Hepatocyte (in vitro differentiated cells): Measurements from ENCODE around the gene HPCAL1.

Experiments
- EZH2 ChIP-seq: fragments of 200-600 bp; sonication (generic); IDR thresholded peaks from 2 replicates; pipeline ENCODE4 v1.6.1; 2016; ENCODE audit warnings: antibody characterized with exemption, mild to moderate bottlenecking, borderline replicate concordance
- TF ChIP-seq, protein P1 (sequence below): fragments of 200-600 bp; sonication (generic); IDR thresholded peaks from 2 replicates; pipeline ENCODE4 v1.5.1; 2016; ENCODE audit warnings: antibody characterized with exemption, mild to moderate bottlenecking; ENCODE audit not compliant: poor library complexity

DNA sequence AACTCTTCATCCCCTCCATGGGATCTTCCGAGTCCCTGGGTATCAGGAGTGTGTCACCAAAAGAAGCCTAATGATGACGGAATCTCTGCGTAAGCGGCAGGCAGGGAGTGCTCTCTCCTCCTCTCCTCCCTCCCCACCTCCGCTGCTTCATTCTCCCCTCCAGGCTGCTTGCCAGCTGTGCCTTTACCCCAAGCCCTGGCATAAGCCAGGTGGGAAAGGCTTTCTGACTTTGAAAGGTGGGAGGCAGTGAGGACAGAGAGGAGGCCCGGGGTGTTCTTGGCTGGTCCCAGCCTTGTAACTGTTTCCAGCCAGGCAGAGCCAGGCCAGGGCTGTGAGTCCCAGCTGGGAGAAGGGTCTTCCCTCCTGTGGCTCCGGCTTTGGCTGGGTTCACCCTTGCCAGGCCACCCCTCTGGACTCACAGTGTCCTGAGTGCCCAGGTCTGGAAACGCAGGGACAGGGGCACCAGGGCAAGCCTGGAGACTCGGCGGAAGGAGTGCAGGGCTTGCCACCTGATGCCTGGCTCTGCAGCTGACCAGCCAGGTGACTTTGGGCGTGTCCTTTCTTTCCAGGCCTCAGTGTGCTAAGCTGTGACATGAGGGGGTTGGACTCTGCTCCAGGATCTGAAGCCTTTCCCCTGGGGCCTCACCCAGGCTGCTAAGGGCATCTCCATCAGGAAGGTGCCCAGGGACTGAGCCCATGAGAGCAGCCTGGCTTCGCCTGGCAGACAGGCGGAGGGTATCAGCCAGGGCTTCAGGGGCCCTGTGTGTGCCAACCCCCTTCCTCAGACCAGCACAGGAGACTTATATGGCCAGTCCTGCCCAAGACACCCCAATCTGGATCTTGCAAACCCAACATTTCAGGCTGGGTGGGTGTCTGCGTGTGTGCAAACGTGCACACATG, 32.7 kb upstream of the HPCAL1 start:
- TF ChIP-seq, protein P1, sequence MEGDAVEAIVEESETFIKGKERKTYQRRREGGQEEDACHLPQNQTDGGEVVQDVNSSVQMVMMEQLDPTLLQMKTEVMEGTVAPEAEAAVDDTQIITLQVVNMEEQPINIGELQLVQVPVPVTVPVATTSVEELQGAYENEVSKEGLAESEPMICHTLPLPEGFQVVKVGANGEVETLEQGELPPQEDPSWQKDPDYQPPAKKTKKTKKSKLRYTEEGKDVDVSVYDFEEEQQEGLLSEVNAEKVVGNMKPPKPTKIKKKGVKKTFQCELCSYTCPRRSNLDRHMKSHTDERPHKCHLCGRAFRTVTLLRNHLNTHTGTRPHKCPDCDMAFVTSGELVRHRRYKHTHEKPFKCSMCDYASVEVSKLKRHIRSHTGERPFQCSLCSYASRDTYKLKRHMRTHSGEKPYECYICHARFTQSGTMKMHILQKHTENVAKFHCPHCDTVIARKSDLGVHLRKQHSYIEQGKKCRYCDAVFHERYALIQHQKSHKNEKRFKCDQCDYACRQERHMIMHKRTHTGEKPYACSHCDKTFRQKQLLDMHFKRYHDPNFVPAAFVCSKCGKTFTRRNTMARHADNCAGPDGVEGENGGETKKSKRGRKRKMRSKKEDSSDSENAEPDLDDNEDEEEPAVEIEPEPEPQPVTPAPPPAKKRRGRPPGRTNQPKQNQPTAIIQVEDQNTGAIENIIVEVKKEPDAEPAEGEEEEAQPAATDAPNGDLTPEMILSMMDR = no peak
- TF ChIP-seq EZH2 = no peak
